Loucy (cell line): Measurements from ENCODE around the gene SLC39A8.

Source experiments
- H2AFZ ChIP-seq: fragments of 200-600 bp; sonication (generic); 2 replicates; pipeline ENCODE4 v1.6.0; 2016; ENCODE audit warnings: antibody characterized with exemption, mild to moderate bottlenecking, low read length, moderate library complexity
- H3F3A ChIP-seq: fragments of 200-600 bp; 2 replicates; pipeline ENCODE4 v1.6.0; 2016; ENCODE audit warnings: antibody characterized with exemption, low read depth, mild to moderate bottlenecking
- H3K27me3 ChIP-seq: fragments of 200-600 bp; sonication (generic); 2 replicates; pipeline ENCODE4 v1.6.1; 2014; ENCODE audit warnings: low read length, mild to moderate bottlenecking; ENCODE audit not compliant: insufficient read depth, poor library complexity, severe bottlenecking
- H3K36me3 ChIP-seq: fragments of 200-600 bp; sonication (generic); 2 replicates; pipeline ENCODE4 v1.6.1; 2016; ENCODE audit warnings: low read length; ENCODE audit not compliant: insufficient read depth
- H3K4me1 ChIP-seq: fragments of 200-600 bp; sonication (generic); 2 replicates; pipeline ENCODE4 v1.5.1; 2014; ENCODE audit warnings: low read length, mild to moderate bottlenecking; ENCODE audit not compliant: insufficient read depth, poor library complexity, severe bottlenecking
- H3K4me2 ChIP-seq: fragments of 200-600 bp; sonication (generic); 2 replicates; pipeline ENCODE4 v1.6.0; 2014; ENCODE audit warnings: antibody characterized with exemption, low read length, low read depth, mild to moderate bottlenecking; ENCODE audit not compliant: poor library complexity, severe bottlenecking
- H3K4me3 ChIP-seq: fragments of 200-600 bp; sonication (generic); 2 replicates; pipeline ENCODE4 v1.5.1; 2014; ENCODE audit warnings: low read length, mild to moderate bottlenecking, mixed read lengths; ENCODE audit not compliant: poor library complexity, severe bottlenecking
- H3K79me2 ChIP-seq: fragments of 200-600 bp; sonication (generic); 2 replicates; pipeline ENCODE4 v1.6.1; 2014; ENCODE audit warnings: low read length; ENCODE audit not compliant: insufficient read depth
- H3K9ac ChIP-seq: fragments of 200-600 bp; sonication (generic); 2 replicates; pipeline ENCODE4 v1.6.0; 2014; ENCODE audit warnings: mild to moderate bottlenecking, low read depth, low read length, moderate library complexity; ENCODE audit not compliant: poor library complexity, severe bottlenecking
- H3K9me2 ChIP-seq: fragments of 200-600 bp; sonication (generic); replicated peaks from 2 replicates; pipeline ENCODE4 v1.6.1; 2016; ENCODE audit warnings: low read depth, low read length, mixed read lengths
- H3K9me3 ChIP-seq: fragments of 200-600 bp; sonication (generic); 2 replicates; pipeline ENCODE4 v1.6.1; 2014; ENCODE audit warnings: mild to moderate bottlenecking, antibody characterized with exemption, low read length, low read depth; ENCODE audit not compliant: insufficient read depth
- H4K20me1 ChIP-seq: fragments of 200-600 bp; sonication (generic); 2 replicates; pipeline ENCODE4 v1.6.0; 2014; ENCODE audit warnings: antibody characterized with exemption, low read length, mild to moderate bottlenecking; ENCODE audit not compliant: insufficient read depth, poor library complexity, severe bottlenecking
- CTCF ChIP-seq: fragments of 200-600 bp; sonication (generic); conservative IDR thresholded peaks from 2 replicates; pipeline ENCODE4 v1.5.1; 2014; ENCODE audit warnings: mild to moderate bottlenecking, antibody characterized with exemption, low read length
- EZH2phosphoT487 ChIP-seq: fragments of 200-600 bp; IDR thresholded peaks from 2 replicates; pipeline ENCODE4 v1.6.1; 2018; ENCODE audit warnings: antibody characterized with exemption, mild to moderate bottlenecking, moderate library complexity, borderline replicate concordance

SLC39A8 gene

GRCh38 chr4:102335616-102336015 is 9.7 kb downstream of the SLC39A8 start:
- Histone ChIP-seq H3K79me2 (peaks cover 100% of the 10 kb centered on the region), H3K4me2 (peak overlapping the region; percentile 93), H3K36me3 (no peaks in the 10 kb centered on the region), H3F3A (no peaks in the 10 kb centered on the region), H4K20me1 (peaks cover 74% of the 10 kb centered on the region), H3K4me1 (peaks cover 58% of the 10 kb centered on the region), H3K9ac (no peak overlapping the region), H3K9me2 (no peaks in the 10 kb centered on the region), H3K27me3 (no peaks in the 10 kb centered on the region), H3K9me3 (no peaks in the 10 kb centered on the region), H3K4me3 (no peak overlapping the region), H2AFZ (no peak overlapping the region)
- TF ChIP-seq CTCF, result no peak
- TF ChIP-seq EZH2phosphoT487, result no peak

- Histone ChIP-seq H3K4me3 (no peak overlapping the region), H3K4me1 (peaks cover 49% of the 10 kb centered on the region), H3K9ac (no peak overlapping the region), H2AFZ (no peak overlapping the region), H3K9me3 (no peaks in the 10 kb centered on the region), H3F3A (no peaks in the 10 kb centered on the region), H3K36me3 (no peaks in the 10 kb centered on the region), H3K79me2 (peaks cover 100% of the 10 kb centered on the region), H3K4me2 (peak overlapping the region; percentile 93), H3K9me2 (no peaks in the 10 kb centered on the region), H4K20me1 (peaks cover 68% of the 10 kb centered on the region), H3K27me3 (no peaks in the 10 kb centered on the region)
- TF ChIP-seq CTCF (no peak), EZH2phosphoT487 (no peak)
Observed at GRCh38 chr4:102334624-102335023, 10.7 kb downstream of the SLC39A8 start.

- no peak overlapping the region for H3K9ac ChIP-seq
- peaks cover 100% of the 10 kb centered on the region for H3K79me2 ChIP-seq
- H4K20me1 ChIP-seq, result peaks cover 67% of the 10 kb centered on the region
Observed at GRCh38 chr4:102333787-102334186, 11.5 kb downstream of the SLC39A8 start.

More at GRCh38 chr4:102333787-102334186, 11.5 kb downstream of the SLC39A8 start:
- peaks cover 41% of the 10 kb centered on the region for H3K4me1 ChIP-seq
- H3K27me3 ChIP-seq, result no peaks in the 10 kb centered on the region
- H3K9me3 ChIP-seq, result no peaks in the 10 kb centered on the region
- H3K4me2 ChIP-seq, result peak overlapping the region; percentile 93
- no peaks in the 10 kb centered on the region for H3K9me2 ChIP-seq
- no peaks in the 10 kb centered on the region for H3K36me3 ChIP-seq
- H3K4me3 ChIP-seq, result no peak overlapping the region
- TF ChIP-seq CTCF (no peak), EZH2phosphoT487 (no peak)
- no peaks in the 10 kb centered on the region for H3F3A ChIP-seq
- no peak overlapping the region for H2AFZ ChIP-seq
